Endodermal cell (in vitro differentiated cells): ENCODE measurements around the gene MYCT1. TPM values are rescaled to one million over a fixed set of nuclear protein-coding genes. Genes with fewer than 3 reads are reported as not detected.

Source experiments
- DNase-seq: peaks from one replicate; pipeline ENCODE4 v3.0.0-alpha.2; 2017
- H3K27ac ChIP-seq: 2 replicates; pipeline ENCODE4 v1.5.1; 2013; ENCODE audit warnings: mild to moderate bottlenecking, low read depth, low read length, moderate library complexity
- H3K27me3 ChIP-seq: 2 replicates; pipeline ENCODE4 v1.6.1; 2013; ENCODE audit warnings: mild to moderate bottlenecking, low read length, moderate library complexity; ENCODE audit not compliant: insufficient read depth, control insufficient read depth, poor library complexity, severe bottlenecking
- H3K36me3 ChIP-seq: 2 replicates; pipeline ENCODE4 v1.7.0; 2013; ENCODE audit warnings: mild to moderate bottlenecking, low read length, moderate library complexity; ENCODE audit not compliant: control insufficient read depth, insufficient read depth
- H3K4me1 ChIP-seq: one replicate; pipeline ENCODE4 v1.7.0; 2013; ENCODE audit warnings: low read length; ENCODE audit not compliant: control insufficient read depth, insufficient read depth
- H3K4me3 ChIP-seq: 2 replicates; pipeline ENCODE4 v1.5.1; 2013; ENCODE audit warnings: mild to moderate bottlenecking, low read length, moderate library complexity
- H3K9ac ChIP-seq: 2 replicates; pipeline ENCODE4 v1.6.1; 2013; ENCODE audit warnings: mild to moderate bottlenecking, low read length, moderate library complexity; ENCODE audit not compliant: poor library complexity, severe bottlenecking; ENCODE audit errors: extremely low read depth
- H3K9me3 ChIP-seq: 2 replicates; pipeline ENCODE4 v1.6.1; 2013; ENCODE audit warnings: mild to moderate bottlenecking, low read length, moderate library complexity; ENCODE audit not compliant: control insufficient read depth
- H3K27ac Mint-ChIP-seq: 2 replicates; pipeline ENCODE4 v1.8.0; 2020; ENCODE audit warnings: mixed read lengths
- H3K27me3 Mint-ChIP-seq: 2 replicates; pipeline ENCODE4 v1.8.0; 2021; ENCODE audit warnings: mild to moderate bottlenecking, mixed read lengths; ENCODE audit not compliant: insufficient read depth
- H3K36me3 Mint-ChIP-seq: 2 replicates; pipeline ENCODE4 v1.8.0; 2020; ENCODE audit warnings: low read depth, mixed read lengths
- H3K4me1 Mint-ChIP-seq: 2 replicates; pipeline ENCODE4 v1.8.0; 2020; ENCODE audit warnings: mixed read lengths
- H3K4me3 Mint-ChIP-seq: 2 replicates; pipeline ENCODE4 v1.8.0; 2020; ENCODE audit warnings: mild to moderate bottlenecking, moderate library complexity, mixed read lengths
- H3K9me3 Mint-ChIP-seq: 2 replicates; pipeline ENCODE4 v1.8.0; 2020; ENCODE audit warnings: mild to moderate bottlenecking, mixed read lengths
- CTCF ChIP-seq: fragments of 200-600 bp; sonication (generic); conservative IDR thresholded peaks from 2 replicates; pipeline ENCODE4 v1.5.0; 2021; ENCODE audit warnings: antibody characterized with exemption, mild to moderate bottlenecking
- WGBS, 2 experiments: methylation state at CpG; one replicate each; pipeline versions ENCODE4 v1.1.5 to v1.1.7; 2013; ENCODE audit warnings: missing lambda C conversion rate in 2 of 2, mixed read lengths in 1 of 2; ENCODE audit not compliant: insufficient coverage in 1 of 2, insufficient read length in 1 of 2; 5-methylcytosine and 5-hydroxymethylcytosine counted together
- total RNA-seq, 2 donors: library from RNA; stranded (reverse); fragmentation: NEBNext Ultra II Directional in 1 of 2; extraction: Animal tissue kit (Norgen Biotek cat#: 25700) in 1 of 2; gene quantifications; 2 replicates in 1 of 2; 3 replicates in 1 of 2; pipeline ENCODE4 v1.2.1, GENCODE V29; 2021

MYCT1 gene
- total RNA-seq, 2 donors from 2014 or later: 7.9 to 15.9 TPM

- TF ChIP-seq CTCF: no peak
Measured at GRCh38 chr6:152769159-152769558, 71.5 kb downstream of the MYCT1 start.

GRCh38 chr6:152769993-152770392, 72.3 kb downstream of the MYCT1 start:
- Histone ChIP-seq H3K9me3 (no peaks in the 10 kb centered on the region), H3K27me3 (no peaks in the 10 kb centered on the region), H3K9ac (no peak overlapping the region), H3K27ac (no peak overlapping the region), H3K4me3 (no peak overlapping the region), H3K4me1 (no peaks in the 10 kb centered on the region), H3K36me3 (no peaks in the 10 kb centered on the region)
- no peak overlapping the region for H3K27ac Mint-ChIP-seq
- no peak for DNase-seq
- no peaks in the 10 kb centered on the region for H3K4me1 Mint-ChIP-seq
- no peaks in the 10 kb centered on the region for H3K27me3 Mint-ChIP-seq
- H3K9me3 Mint-ChIP-seq: no peaks in the 10 kb centered on the region
- H3K36me3 Mint-ChIP-seq: no peaks in the 10 kb centered on the region
- WGBS, 2 experiments: 90 to 100% methylated on average over 2 of the region's 2 CpGs
- no peak for TF ChIP-seq CTCF
- no peak overlapping the region for H3K4me3 Mint-ChIP-seq

More at GRCh38 chr6:152769159-152769558, 71.5 kb downstream of the MYCT1 start:
- Histone ChIP-seq H3K4me1 (no peaks in the 10 kb centered on the region), H3K36me3 (no peaks in the 10 kb centered on the region), H3K9ac (no peak overlapping the region), H3K4me3 (no peak overlapping the region), H3K27me3 (no peaks in the 10 kb centered on the region), H3K27ac (no peak overlapping the region), H3K9me3 (no peaks in the 10 kb centered on the region)
- H3K9me3 Mint-ChIP-seq: no peaks in the 10 kb centered on the region
- no peak overlapping the region for H3K27ac Mint-ChIP-seq
- H3K36me3 Mint-ChIP-seq: no peaks in the 10 kb centered on the region
- no peak for DNase-seq
- no peaks in the 10 kb centered on the region for H3K27me3 Mint-ChIP-seq
- no peak overlapping the region for H3K4me3 Mint-ChIP-seq
- 93 to 94% methylated on average over 4 to 7 of the region's 7 CpGs for WGBS, 2 experiments
- no peaks in the 10 kb centered on the region for H3K4me1 Mint-ChIP-seq

GRCh38 chr6:152771061-152771687, 73.5 kb downstream of the MYCT1 start:
- WGBS, 2 experiments: 82 to 83% methylated on average over 3 to 4 of the region's 5 CpGs
- no peak overlapping the region for H3K4me3 Mint-ChIP-seq
- Histone ChIP-seq H3K9ac (no peak overlapping the region), H3K27ac (no peak overlapping the region), H3K36me3 (no peaks in the 10 kb centered on the region), H3K27me3 (no peaks in the 10 kb centered on the region), H3K4me3 (no peak overlapping the region), H3K9me3 (no peaks in the 10 kb centered on the region), H3K4me1 (no peaks in the 10 kb centered on the region)
- TF ChIP-seq CTCF: no peak
- no peak for DNase-seq
- no peaks in the 10 kb centered on the region for H3K36me3 Mint-ChIP-seq
- H3K9me3 Mint-ChIP-seq: no peaks in the 10 kb centered on the region
- no peaks in the 10 kb centered on the region for H3K4me1 Mint-ChIP-seq
- no peaks in the 10 kb centered on the region for H3K27me3 Mint-ChIP-seq
- no peak overlapping the region for H3K27ac Mint-ChIP-seq

Other genes starting within 250 kb of the MYCT1 start
- gene SYNE1, start 60.5 kb upstream of the MYCT1 start, total RNA-seq: 1 to 10 TPM; 7.9 to 9.5 TPM
- gene VIP, start 52.9 kb downstream of the MYCT1 start, total RNA-seq: not detected